ENCODE data around the gene ADAMTS14. TPM values are rescaled to one million over a fixed set of nuclear protein-coding genes. Genes with fewer than 3 reads are reported as not detected.

Gene ADAMTS14
- total RNA-seq, 3 donors from 2014 or later, result 1.8 to 2.1 (median 2.1) TPM

- ATAC-seq (no peak), DNase-seq (no peak)
- TF ChIP-seq CTCF (IDR thresholded peaks at IDR 0.05), result no peak
- intact Hi-C loops (cut with DNase I, micrococcal nuclease), result no loop called here
- Histone ChIP-seq H3K4me1 (ENCODE audit: low read depth) (no peaks in the 10 kb centered on the region), H3K4me3 (no peak overlapping the region), H3K9me3 (no peaks in the 10 kb centered on the region), H3K36me3 (ENCODE audit: low read depth) (no peaks in the 10 kb centered on the region)
Measured at GRCh38 chr10:70781461-70782051, 109.2 kb downstream of the ADAMTS14 start.

GRCh38 chr10:70782086-70782745, 109.9 kb downstream of the ADAMTS14 start:
- no peaks in the 10 kb centered on the region for H3K4me1 ChIP-seq (ENCODE audit: low read depth)
- intact Hi-C loops (cut with DNase I, micrococcal nuclease), result no loop called here
- no peak for DNase-seq
- no peak for ATAC-seq
- no peaks in the 10 kb centered on the region for H3K9me3 ChIP-seq
- no peaks in the 10 kb centered on the region for H3K36me3 ChIP-seq (ENCODE audit: low read depth)
- no peak for TF ChIP-seq CTCF (IDR thresholded peaks at IDR 0.05)
- H3K4me3 ChIP-seq, result no peak overlapping the region

- Histone ChIP-seq H3K4me3 (no peak overlapping the region), H3K36me3 (ENCODE audit: low read depth) (no peaks in the 10 kb centered on the region), H3K9me3 (no peaks in the 10 kb centered on the region), H3K4me1 (ENCODE audit: low read depth) (no peaks in the 10 kb centered on the region)
- intact Hi-C loops (cut with DNase I, micrococcal nuclease), result no loop called here
- ATAC-seq, result no peak
- no peak for DNase-seq
- TF ChIP-seq CTCF (IDR thresholded peaks at IDR 0.05), result no peak
Measured at GRCh38 chr10:70782746-70783680, 110.7 kb downstream of the ADAMTS14 start.

GRCh38 chr10:70784016-70784415, 111.7 kb downstream of the ADAMTS14 start:
- intact Hi-C loops (cut with DNase I, micrococcal nuclease), result no loop called here
- no peak for DNase-seq
- no peak for ATAC-seq
- H3K36me3 ChIP-seq (ENCODE audit: low read depth), result no peaks in the 10 kb centered on the region
- TF ChIP-seq CTCF (IDR thresholded peaks at IDR 0.05), result no peak
- no peaks in the 10 kb centered on the region for H3K4me1 ChIP-seq (ENCODE audit: low read depth)
- no peaks in the 10 kb centered on the region for H3K9me3 ChIP-seq
- H3K4me3 ChIP-seq, result no peak overlapping the region

GRCh38 chr10:70784471-70784870, 112.2 kb downstream of the ADAMTS14 start:
- H3K9me3 ChIP-seq, result no peaks in the 10 kb centered on the region
- DNase-seq (no peak), ATAC-seq (no peak)
- intact Hi-C loops (cut with DNase I, micrococcal nuclease), result no loop called here
- no peaks in the 10 kb centered on the region for H3K36me3 ChIP-seq (ENCODE audit: low read depth)
- H3K4me1 ChIP-seq (ENCODE audit: low read depth), result no peaks in the 10 kb centered on the region
- no peak for TF ChIP-seq CTCF (IDR thresholded peaks at IDR 0.05)
- no peak overlapping the region for H3K4me3 ChIP-seq

All from mucosa of descending colon (tissue), 3 donors.